Measurements from ENCODE around the gene THUMPD1. TPM values are rescaled to one million over a fixed set of nuclear protein-coding genes. Genes with fewer than 3 reads are reported as not detected.

The THUMPD1 gene
- total and polyA plus RNA-seq, 2 of the 4 experiments (the other 2 are of a cell fraction) = 34.5 to 109 TPM

DNA sequence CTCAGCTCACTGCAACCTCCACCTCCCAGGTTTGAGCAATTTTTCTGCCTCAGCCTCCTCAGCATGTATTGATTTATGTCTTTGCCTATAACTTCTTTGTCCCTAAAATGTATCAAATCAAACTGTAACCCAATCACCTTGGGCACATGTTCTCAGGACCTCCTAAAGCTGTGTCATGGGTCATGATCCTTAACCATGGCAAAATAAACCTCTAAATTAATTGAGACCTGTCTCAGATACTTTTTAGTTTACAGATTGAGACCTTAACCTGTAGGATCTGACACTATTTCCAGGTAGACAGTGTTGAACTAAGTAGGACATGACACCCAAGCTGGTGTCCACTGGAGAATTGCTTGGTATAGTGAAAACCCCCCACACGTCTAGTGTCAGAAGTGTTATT lies 19.6 kb upstream of the THUMPD1 start:
- TF ChIP-seq RCOR1 (IDR thresholded peaks at IDR 0.05; ENCODE audit: insufficient replicate concordance, low read length) (no peak), RFX5 (IDR thresholded peaks at IDR 0.05; ENCODE audit: low read depth, low read length) (no peak), CHD1 (IDR thresholded peaks at IDR 0.05; ENCODE audit: low read depth, low read length) (no peak), POLR2A (IDR thresholded peaks at IDR 0.05; ENCODE audit: low read depth, low read length) (no peak), MAFK (IDR thresholded peaks at IDR 0.05; ENCODE audit: low read depth, low read length) (no peak)
- TF ChIP-seq, protein P1, sequence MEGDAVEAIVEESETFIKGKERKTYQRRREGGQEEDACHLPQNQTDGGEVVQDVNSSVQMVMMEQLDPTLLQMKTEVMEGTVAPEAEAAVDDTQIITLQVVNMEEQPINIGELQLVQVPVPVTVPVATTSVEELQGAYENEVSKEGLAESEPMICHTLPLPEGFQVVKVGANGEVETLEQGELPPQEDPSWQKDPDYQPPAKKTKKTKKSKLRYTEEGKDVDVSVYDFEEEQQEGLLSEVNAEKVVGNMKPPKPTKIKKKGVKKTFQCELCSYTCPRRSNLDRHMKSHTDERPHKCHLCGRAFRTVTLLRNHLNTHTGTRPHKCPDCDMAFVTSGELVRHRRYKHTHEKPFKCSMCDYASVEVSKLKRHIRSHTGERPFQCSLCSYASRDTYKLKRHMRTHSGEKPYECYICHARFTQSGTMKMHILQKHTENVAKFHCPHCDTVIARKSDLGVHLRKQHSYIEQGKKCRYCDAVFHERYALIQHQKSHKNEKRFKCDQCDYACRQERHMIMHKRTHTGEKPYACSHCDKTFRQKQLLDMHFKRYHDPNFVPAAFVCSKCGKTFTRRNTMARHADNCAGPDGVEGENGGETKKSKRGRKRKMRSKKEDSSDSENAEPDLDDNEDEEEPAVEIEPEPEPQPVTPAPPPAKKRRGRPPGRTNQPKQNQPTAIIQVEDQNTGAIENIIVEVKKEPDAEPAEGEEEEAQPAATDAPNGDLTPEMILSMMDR (conservative IDR thresholded peaks at IDR 0.05; ENCODE audit: low read depth, low read length) = no peak
- TF ChIP-seq, protein P2, sequence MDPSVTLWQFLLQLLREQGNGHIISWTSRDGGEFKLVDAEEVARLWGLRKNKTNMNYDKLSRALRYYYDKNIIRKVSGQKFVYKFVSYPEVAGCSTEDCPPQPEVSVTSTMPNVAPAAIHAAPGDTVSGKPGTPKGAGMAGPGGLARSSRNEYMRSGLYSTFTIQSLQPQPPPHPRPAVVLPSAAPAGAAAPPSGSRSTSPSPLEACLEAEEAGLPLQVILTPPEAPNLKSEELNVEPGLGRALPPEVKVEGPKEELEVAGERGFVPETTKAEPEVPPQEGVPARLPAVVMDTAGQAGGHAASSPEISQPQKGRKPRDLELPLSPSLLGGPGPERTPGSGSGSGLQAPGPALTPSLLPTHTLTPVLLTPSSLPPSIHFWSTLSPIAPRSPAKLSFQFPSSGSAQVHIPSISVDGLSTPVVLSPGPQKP (IDR thresholded peaks at IDR 0.05; ENCODE audit: borderline replicate concordance, low read depth, low read length) = no peak
- TF ChIP-seq, protein P3, sequence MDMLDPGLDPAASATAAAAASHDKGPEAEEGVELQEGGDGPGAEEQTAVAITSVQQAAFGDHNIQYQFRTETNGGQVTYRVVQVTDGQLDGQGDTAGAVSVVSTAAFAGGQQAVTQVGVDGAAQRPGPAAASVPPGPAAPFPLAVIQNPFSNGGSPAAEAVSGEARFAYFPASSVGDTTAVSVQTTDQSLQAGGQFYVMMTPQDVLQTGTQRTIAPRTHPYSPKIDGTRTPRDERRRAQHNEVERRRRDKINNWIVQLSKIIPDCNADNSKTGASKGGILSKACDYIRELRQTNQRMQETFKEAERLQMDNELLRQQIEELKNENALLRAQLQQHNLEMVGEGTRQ (IDR thresholded peaks at IDR 0.05; ENCODE audit: low read depth, low read length) = no peak
- no peak overlapping the region for H2BK120ac ChIP-seq (ENCODE audit: low read depth, low read length)
- H3K79me1 ChIP-seq (ENCODE audit: low read depth in 1 of 2, low read length in 2 of 2) = no peaks in the 10 kb centered on the region
- H4K8ac ChIP-seq (ENCODE audit: low read depth in 2 of 2, low read length in 2 of 2) = no peak overlapping the region
- H2BK5ac ChIP-seq (ENCODE audit: low read depth, low read length, poor library complexity, severe bottlenecking) = no peak overlapping the region
- H3K9me3 ChIP-seq (ENCODE audit: control insufficient read depth, insufficient read depth, low read length) = no peaks in the 10 kb centered on the region
- ChIA-PET CTCF (no interaction called here), POLR2A (ENCODE audit: unreplicated experiment) (no interaction called here)
- no peak overlapping the region for H2BK20ac ChIP-seq (ENCODE audit: low read depth, low read length)
- H3K4ac ChIP-seq (ENCODE audit: low read depth, low read length) = no peak overlapping the region
- dilution Hi-C loops (cut with HindIII; ENCODE audit: low sequenced_read_pairs, unreplicated experiment) = no loop called here
- ATAC-seq (ENCODE audit: low read depth) (no peak), DNase-seq (no peak)
- no peak overlapping the region for H2AK5ac ChIP-seq (ENCODE audit: low read depth, low read length)
- H3K4me1 ChIP-seq (ENCODE audit: control insufficient read depth, insufficient read depth, low read length) = no peaks in the 10 kb centered on the region
- H4K20me1 ChIP-seq (ENCODE audit: insufficient read depth, low read length) = no peaks in the 10 kb centered on the region
- no peak overlapping the region for H3K4me2 ChIP-seq (ENCODE audit: low read depth, low read length)
- no peak overlapping the region for H3K9ac ChIP-seq (ENCODE audit: low read depth, low read length)
- no peak overlapping the region for H2BK15ac ChIP-seq (ENCODE audit: low read depth, low read length)
- H3K56ac ChIP-seq (ENCODE audit: extremely low read depth, insufficient read depth, low read length) = no peak overlapping the region
- no peak overlapping the region for H3K4me3 ChIP-seq (ENCODE audit: insufficient read depth, low read depth, low read length)
- intact Hi-C loops (cut with micrococcal nuclease) = no loop called here
- H3K14ac ChIP-seq (replicated peaks; ENCODE audit: low read depth, low read length) = no peak overlapping the region
- H3K18ac ChIP-seq (ENCODE audit: low read depth, low read length) = no peak overlapping the region
- no peaks in the 10 kb centered on the region for H3K9me1 ChIP-seq (ENCODE audit: insufficient read depth, low read length)
- no peak overlapping the region for H4K91ac ChIP-seq (ENCODE audit: insufficient read depth, low read depth, low read length)
- no peaks in the 10 kb centered on the region for H3K36me3 ChIP-seq (ENCODE audit: control insufficient read depth, insufficient read depth, low read length)
- no TSS peak for BruUV-seq (replicated peaks)
- no peak overlapping the region for H4K5ac ChIP-seq (ENCODE audit: low read depth, low read length)
- no peaks in the 10 kb centered on the region for H3K27me3 ChIP-seq (ENCODE audit: control insufficient read depth, insufficient read depth, low read length)
- no peak overlapping the region for H2AK9ac ChIP-seq (replicated peaks; ENCODE audit: low read depth, low read length, poor library complexity)
- H2AFZ ChIP-seq (replicated peaks; ENCODE audit: low read length, poor library complexity) = no peak overlapping the region
- H3K23ac ChIP-seq (ENCODE audit: low read depth, low read length) = no peak overlapping the region
- no peak overlapping the region for H3K27ac ChIP-seq (ENCODE audit: insufficient read depth, low read length)
- in situ Hi-C loops (cut with MboI; ENCODE audit: low sequenced_read_pairs) = no loop called here
- no CpG with 5 or more reads among the region's 1 CpG for WGBS, 2 experiments (ENCODE audit: extremely low coverage in 2 of 2, insufficient read length in 1 of 2)
